Measurements from ENCODE around the gene DOCK9.

DOCK9 gene

GRCh38 chr13:98972059-98972458 lies 5.8 kb downstream of the DOCK9 start:
- DNase-seq: no peak

GRCh38 chr13:98970330-98970729 lies 7.5 kb downstream of the DOCK9 start:
- no peak for DNase-seq

- DNase-seq: no peak
Observed at GRCh38 chr13:98967491-98967890, 10.4 kb downstream of the DOCK9 start.

- no peak for DNase-seq
Observed at GRCh38 chr13:98966019-98966418, 11.8 kb downstream of the DOCK9 start.

- DNase-seq: no peak
Observed at GRCh38 chr13:98965325-98965724, 12.5 kb downstream of the DOCK9 start.

- DNase-seq: no peak
Observed at GRCh38 chr13:98963917-98964316, 13.9 kb downstream of the DOCK9 start.

- DNase-seq: no peak
Observed at GRCh38 chr13:98962901-98963590, 14.8 kb downstream of the DOCK9 start.

GRCh38 chr13:98961503-98962105 lies 16.3 kb downstream of the DOCK9 start:
- no peak for DNase-seq

- DNase-seq: no peak
Observed at GRCh38 chr13:98960606-98961502, 17.0 kb downstream of the DOCK9 start.

- peak; percentile 93 for DNase-seq
Observed at GRCh38 chr13:98959786-98960605, 17.9 kb downstream of the DOCK9 start.

- no peak for DNase-seq
Observed at GRCh38 chr13:98959291-98959690, 18.6 kb downstream of the DOCK9 start.

GRCh38 chr13:98958443-98958794 lies 19.4 kb downstream of the DOCK9 start:
- DNase-seq: no peak

GRCh38 chr13:98957731-98958442 lies 20.0 kb downstream of the DOCK9 start:
- no peak for DNase-seq

GRCh38 chr13:98955336-98955735 lies 22.5 kb downstream of the DOCK9 start:
- no peak for DNase-seq

GRCh38 chr13:98954313-98954712 lies 23.6 kb downstream of the DOCK9 start:
- DNase-seq: no peak

- no peak for DNase-seq
Observed at GRCh38 chr13:98951266-98951665, 26.6 kb downstream of the DOCK9 start.

GRCh38 chr13:98950705-98951104 lies 27.2 kb downstream of the DOCK9 start:
- no peak for DNase-seq

- no peak for DNase-seq
Observed at GRCh38 chr13:98947925-98948324, 29.9 kb downstream of the DOCK9 start.

GRCh38 chr13:98945863-98946605 lies 31.8 kb downstream of the DOCK9 start:
- no peak for DNase-seq

GRCh38 chr13:98944336-98944735 lies 33.5 kb downstream of the DOCK9 start:
- no peak for DNase-seq

GRCh38 chr13:98942997-98943396 lies 34.9 kb downstream of the DOCK9 start:
- no peak for DNase-seq

- DNase-seq: no peak
Observed at GRCh38 chr13:98942485-98942884, 35.4 kb downstream of the DOCK9 start.

Data from NCI-H1694 (cell line).